GM23338 (cell line): ENCODE data around the gene PLCH2. TPM values are rescaled to one million over a fixed set of nuclear protein-coding genes. Genes with fewer than 3 reads are reported as not detected.

Experiments used
- ATAC-seq: fragments of 200-7000 bp; cut with Tn5 transposase; 3 replicates; pipeline ENCODE4 v1.9.1; 2020
- DNase-seq: peaks from one replicate; pipeline ENCODE4 v3.0.0-alpha.2; 2015; ENCODE audit warnings: low spot score
- H2AFZ ChIP-seq: fragments of 200-600 bp; sonication (generic); 2 replicates; pipeline ENCODE4 v1.8.0; 2016; ENCODE audit warnings: antibody characterized with exemption, mild to moderate bottlenecking, moderate library complexity
- H3F3A ChIP-seq: fragments of 200-600 bp; sonication (generic); replicated peaks from 2 replicates; pipeline ENCODE4 v1.8.0; 2017; ENCODE audit warnings: antibody characterized with exemption, mixed run types, low read depth
- H3K27ac ChIP-seq: fragments of 200-600 bp; sonication (generic); 2 replicates; pipeline ENCODE4 v1.6.1; 2016; ENCODE audit warnings: low read depth
- H3K27me3 ChIP-seq: fragments of 200-600 bp; sonication (generic); 2 replicates; pipeline ENCODE4 v1.8.0; 2016; ENCODE audit warnings: mild to moderate bottlenecking, mixed run types, moderate library complexity; ENCODE audit not compliant: insufficient read depth
- H3K36me3 ChIP-seq: fragments of 200-600 bp; sonication (generic); 2 replicates; pipeline ENCODE4 v1.8.0; 2016; ENCODE audit warnings: mild to moderate bottlenecking; ENCODE audit not compliant: insufficient read depth
- H3K4me1 ChIP-seq: fragments of 200-600 bp; sonication (generic); 2 replicates; pipeline ENCODE4 v1.8.0; 2016; ENCODE audit warnings: mild to moderate bottlenecking, moderate library complexity; ENCODE audit not compliant: insufficient read depth
- H3K4me2 ChIP-seq: fragments of 200-600 bp; sonication (generic); 2 replicates; pipeline ENCODE4 v1.7.1; 2017; ENCODE audit warnings: mixed run types
- H3K4me3 ChIP-seq: fragments of 200-600 bp; sonication (generic); 2 replicates; pipeline ENCODE4 v1.6.1; 2016; ENCODE audit warnings: mixed run types
- H3K79me2 ChIP-seq: fragments of 200-600 bp; sonication (generic); replicated peaks from 2 replicates; pipeline ENCODE4 v1.8.0; 2017; ENCODE audit warnings: mild to moderate bottlenecking; ENCODE audit not compliant: insufficient read depth
- H3K9me2 ChIP-seq: fragments of 200-600 bp; sonication (generic); 2 replicates; pipeline ENCODE4 v1.8.0; 2017; ENCODE audit not compliant: insufficient read depth
- H4K20me1 ChIP-seq: fragments of 200-600 bp; sonication (generic); replicated peaks from 2 replicates; pipeline ENCODE4 v1.8.0; 2017; ENCODE audit warnings: mild to moderate bottlenecking; ENCODE audit not compliant: insufficient read depth
- H3K27ac Mint-ChIP-seq: 2 replicates; pipeline ENCODE4 v1.8.0; 2020; ENCODE audit warnings: inconsistent platforms, mild to moderate bottlenecking, moderate library complexity, mixed read lengths
- H3K27me3 Mint-ChIP-seq: 3 replicates; pipeline ENCODE4 v1.8.0; 2022; ENCODE audit warnings: low read depth, mild to moderate bottlenecking, moderate library complexity, mixed read lengths, inconsistent platforms; ENCODE audit not compliant: insufficient read depth, poor library complexity
- H3K36me3 Mint-ChIP-seq: 3 replicates; pipeline ENCODE4 v1.8.0; 2021; ENCODE audit warnings: low read depth, mild to moderate bottlenecking, inconsistent platforms, moderate library complexity, mixed read lengths
- H3K4me1 Mint-ChIP-seq: 3 replicates; pipeline ENCODE4 v1.8.0; 2020; ENCODE audit warnings: mild to moderate bottlenecking, inconsistent platforms, mixed read lengths
- H3K4me3 Mint-ChIP-seq: 3 replicates; pipeline ENCODE4 v1.8.0; 2021; ENCODE audit warnings: moderate library complexity, mild to moderate bottlenecking, inconsistent platforms, mixed read lengths
- H3K9me3 Mint-ChIP-seq: 3 replicates; pipeline ENCODE4 v1.8.0; 2020; ENCODE audit warnings: moderate library complexity, mild to moderate bottlenecking, inconsistent platforms, mixed read lengths
- CREB1 ChIP-seq: fragments of 250-450 bp; sonication (Bioruptor Pico); IDR thresholded peaks from 2 replicates; pipeline ENCODE4 v1.5.0; 2020; ENCODE audit warnings: low read depth, mild to moderate bottlenecking, moderate library complexity
- CTCF ChIP-seq, 2 experiments: fragments of 200-600 bp in 1 of 2; sonication (generic) in 1 of 2; conservative IDR thresholded peaks; 2 replicates each; pipeline versions ENCODE4 v1.5.1 to v1.6.1; 2016 to 2017; ENCODE audit warnings: antibody characterized with exemption in 2 of 2, low read depth in 2 of 2, mild to moderate bottlenecking in 2 of 2, moderate library complexity in 1 of 2
- ETS1 ChIP-seq: IDR thresholded peaks from 2 replicates; pipeline ENCODE4 v1.6.1; 2016; ENCODE audit warnings: antibody characterized with exemption
- EZH2phosphoT487 ChIP-seq: fragments of 200-600 bp; sonication (generic); IDR thresholded peaks from one replicate; pipeline ENCODE4 v1.8.1; 2018; ENCODE audit warnings: antibody characterized with exemption; ENCODE audit not compliant: unreplicated experiment
- JUNB ChIP-seq: IDR thresholded peaks from one replicate; pipeline ENCODE4 v1.6.1; 2016; ENCODE audit warnings: antibody characterized with exemption; ENCODE audit not compliant: unreplicated experiment
- NANOG ChIP-seq: IDR thresholded peaks from 2 replicates; pipeline ENCODE4 v1.6.1; 2016; ENCODE audit warnings: antibody characterized with exemption, borderline replicate concordance
- POLR2AphosphoS5 ChIP-seq: IDR thresholded peaks from 2 replicates; pipeline ENCODE4 v1.6.1; 2016; ENCODE audit warnings: antibody characterized with exemption, low read depth
- STAT1 ChIP-seq: IDR thresholded peaks from one replicate; pipeline ENCODE4 v1.6.1; 2016; ENCODE audit warnings: antibody characterized with exemption; ENCODE audit not compliant: unreplicated experiment
- ZNF114 ChIP-seq: fragments of 250-450 bp; sonication (Bioruptor Pico); IDR thresholded peaks from 2 replicates; pipeline ENCODE4 v1.5.0; 2020; ENCODE audit warnings: mild to moderate bottlenecking, moderate library complexity
- ZNF331 ChIP-seq: fragments of 250-450 bp; sonication (Bioruptor Pico); IDR thresholded peaks from 2 replicates; pipeline ENCODE4 v1.5.0; 2020; ENCODE audit warnings: low read depth, mild to moderate bottlenecking, moderate library complexity
- polyA plus RNA-seq: library from polyadenylated mRNA; unstranded; fragments of >200 nt; fragmentation: Nextera tagmentation; extraction: Ambion mirVana; gene quantifications from 2 replicates; pipeline ENCODE4 v1.2.1, GENCODE V29; 2016
- total RNA-seq: library from RNA; depleted of rRNA; stranded (reverse); fragments of >200 nt; shearing (Covaris generic); gene quantifications from 2 replicates; pipeline ENCODE4 v1.2.3, GENCODE V29; 2014

The PLCH2 gene
- total and polyA plus RNA-seq, 2 experiments from 2014 or later: 0.31 TPM; not detected in 1

DNA sequence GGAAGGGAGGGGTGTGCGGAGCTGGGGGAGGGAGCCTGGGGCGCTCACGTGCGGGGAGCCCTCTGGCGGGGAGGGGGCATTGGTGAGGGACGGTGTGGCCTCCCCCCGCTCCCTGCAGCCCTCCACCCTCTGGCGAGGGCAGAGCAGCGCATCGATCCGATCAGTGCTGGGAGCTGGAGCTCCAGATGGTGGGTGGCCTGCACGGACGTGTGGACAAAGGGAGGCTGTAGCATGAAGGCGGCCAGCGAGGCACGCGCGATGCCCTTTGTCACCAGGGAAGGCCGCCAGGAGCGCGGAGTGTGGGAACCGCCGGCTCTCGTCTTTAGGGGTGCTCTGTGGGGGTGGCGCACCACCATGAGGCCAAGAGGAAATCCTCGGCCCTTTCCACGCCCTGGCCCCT, 59.4 kb downstream of the PLCH2 start:
- Histone ChIP-seq H3K4me3 (0 out of 2 replicates have a peak overlapping the region, but pooled peaks have one; percentile 17), H2AFZ (0 out of 2 replicates have a peak overlapping the region, but pooled peaks have one; percentile 56), H3K4me1 (peaks cover 9% of the 10 kb centered on the region), H3K27me3 (peaks cover 35% of the 10 kb centered on the region), H3K36me3 (no peaks in the 10 kb centered on the region), H3K4me2 (peak overlapping the region; percentile 60), H3K9me2 (no peaks in the 10 kb centered on the region), H3K79me2 (no peaks in the 10 kb centered on the region), H3F3A (no peaks in the 10 kb centered on the region), H4K20me1 (no peaks in the 10 kb centered on the region), H3K27ac (no peak overlapping the region)
- no peak for TF ChIP-seq CTCF (conservative IDR thresholded peaks at IDR 0.05; ENCODE audit: low read depth in 2 of 2)
- TF ChIP-seq STAT1: no peak
- TF ChIP-seq ZNF331 (CRISPR knock-in tag): no peak
- TF ChIP-seq EZH2phosphoT487: no peak
- TF ChIP-seq NANOG: no peak
- TF ChIP-seq POLR2AphosphoS5: no peak
- TF ChIP-seq JUNB: no peak
- no peak for TF ChIP-seq ETS1
- no peak for TF ChIP-seq ZNF114 (CRISPR knock-in tag)
- H3K4me1 Mint-ChIP-seq: peaks cover 13% of the 10 kb centered on the region
- DNase-seq (peak; percentile 43), ATAC-seq (peak; percentile 25)
- no peak overlapping the region for H3K27ac Mint-ChIP-seq
- no peaks in the 10 kb centered on the region for H3K9me3 Mint-ChIP-seq
- H3K27me3 Mint-ChIP-seq: peaks cover 41% of the 10 kb centered on the region
- H3K36me3 Mint-ChIP-seq: no peaks in the 10 kb centered on the region
- no peak overlapping the region for H3K4me3 Mint-ChIP-seq

DNA sequence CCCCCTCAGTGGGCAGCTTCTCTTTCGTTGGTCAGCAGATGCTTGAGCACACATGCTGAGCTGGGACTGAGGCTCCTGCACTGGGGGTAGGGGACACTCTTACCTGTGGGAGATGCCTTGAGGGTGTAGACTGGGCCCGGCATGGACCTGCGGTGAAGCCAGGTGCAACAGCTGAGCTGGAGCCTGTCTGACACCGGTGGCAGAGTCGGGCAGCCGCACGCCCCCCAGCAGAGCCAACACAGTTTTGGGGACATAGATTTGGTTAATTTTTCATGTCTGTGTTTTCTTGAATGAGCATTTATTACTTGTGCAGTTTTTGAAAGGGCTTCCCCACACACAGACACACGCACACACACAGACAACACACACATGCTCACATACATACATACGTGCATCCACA, 59.9 kb downstream of the PLCH2 start:
- Mint-ChIP-seq H3K36me3 (no peaks in the 10 kb centered on the region), H3K9me3 (no peaks in the 10 kb centered on the region), H3K4me1 (peaks cover 13% of the 10 kb centered on the region), H3K27me3 (peaks cover 36% of the 10 kb centered on the region), H3K4me3 (no peak overlapping the region), H3K27ac (no peak overlapping the region)
- H3K4me1 ChIP-seq: peaks cover 9% of the 10 kb centered on the region
- H3F3A ChIP-seq: no peaks in the 10 kb centered on the region
- no peak overlapping the region for H3K4me3 ChIP-seq
- H4K20me1 ChIP-seq: no peaks in the 10 kb centered on the region
- TF ChIP-seq ZNF331 (CRISPR knock-in tag) (no peak), EZH2phosphoT487 (no peak), ETS1 (no peak), CREB1 (no peak), STAT1 (no peak), ZNF114 (CRISPR knock-in tag) (no peak), CTCF (conservative IDR thresholded peaks at IDR 0.05; ENCODE audit: low read depth in 2 of 2) (no peak), JUNB (no peak)
- no peak for DNase-seq
- H3K4me2 ChIP-seq: peak overlapping the region; percentile 48; the same call in 1 of the 2 replicates
- no peak for ATAC-seq
- no peaks in the 10 kb centered on the region for H3K9me2 ChIP-seq
- H2AFZ ChIP-seq: 0 out of 2 replicates have a peak overlapping the region, but pooled peaks have one; percentile 56
- H3K27ac ChIP-seq: no peak overlapping the region
- H3K79me2 ChIP-seq: no peaks in the 10 kb centered on the region
- no peaks in the 10 kb centered on the region for H3K36me3 ChIP-seq
- peaks cover 31% of the 10 kb centered on the region for H3K27me3 ChIP-seq
